HG02870 (cell line): ENCODE measurements around the gene UCHL5.

Source experiments
- ATAC-seq: cut with Tn5 transposase; IDR thresholded peaks from one replicate; pipeline ENCODE4 v1.9.1; 2021; ENCODE audit warnings: mild to moderate bottlenecking, moderate library complexity; ENCODE audit not compliant: unreplicated experiment

The UCHL5 gene

GRCh38 chr1:193059282-193060114 is at the start of gene UCHL5, which contains the start of gene RO60:
Gene UCHL5, minus strand, starts transcription at chr1:193059360. Its CDS starts 100 bp downstream, at chr1:193059260.
Gene RO60, plus strand, starts transcription at chr1:193059612. Its CDS starts 9,443 bp downstream, at chr1:193069055.
- ATAC-seq: peak; percentile 90

GRCh38 chr1:193108471-193108870 is 49.3 kb upstream of the UCHL5 start:
- no peak for ATAC-seq

- ATAC-seq: no peak
These were observed 46.6 kb upstream of the UCHL5 start for GRCh38 chr1:193105821-193106177.

- ATAC-seq: peak; percentile 86
These were observed 46.0 kb upstream of the UCHL5 start, which contains the start of gene GLRX2 for GRCh38 chr1:193104907-193105820. Gene GLRX2, minus strand, starts transcription at chr1:193105414. Its CDS starts 32 bp downstream, at chr1:193105382.

GRCh38 chr1:193104502-193104906 is 45.3 kb upstream of the UCHL5 start:
- ATAC-seq: peak; percentile 34

- ATAC-seq: no peak
These were observed 44.8 kb upstream of the UCHL5 start for GRCh38 chr1:193103759-193104501.

- ATAC-seq: no peak
These were observed 43.5 kb upstream of the UCHL5 start for GRCh38 chr1:193102662-193103061.

- ATAC-seq: no peak
These were observed 35.0 kb upstream of the UCHL5 start for GRCh38 chr1:193094112-193094511.

GRCh38 chr1:193090865-193091264 is 31.7 kb upstream of the UCHL5 start:
- ATAC-seq: no peak

GRCh38 chr1:193087893-193088292 is 28.7 kb upstream of the UCHL5 start:
- no peak for ATAC-seq

GRCh38 chr1:193086342-193086741 is 27.2 kb upstream of the UCHL5 start:
- no peak for ATAC-seq

- no peak for ATAC-seq
These were observed 26.1 kb upstream of the UCHL5 start for GRCh38 chr1:193085263-193085662.

GRCh38 chr1:193083365-193084088 is 24.4 kb upstream of the UCHL5 start:
- peak; percentile 98 for ATAC-seq

- ATAC-seq: no peak
These were observed 20.0 kb upstream of the UCHL5 start for GRCh38 chr1:193079187-193079586.

- ATAC-seq: no peak
These were observed 18.8 kb upstream of the UCHL5 start for GRCh38 chr1:193077991-193078390.

- peak; percentile 50 for ATAC-seq
These were observed 11.8 kb upstream of the UCHL5 start for GRCh38 chr1:193070942-193071341.

- ATAC-seq: peak; percentile 47
These were observed 11.2 kb upstream of the UCHL5 start for GRCh38 chr1:193070386-193070753.

GRCh38 chr1:193069748-193070385 is 10.7 kb upstream of the UCHL5 start:
- ATAC-seq: no peak

- ATAC-seq: no peak
These were observed 8.9 kb upstream of the UCHL5 start for GRCh38 chr1:193068013-193068412.

GRCh38 chr1:193066606-193067005 is 7.4 kb upstream of the UCHL5 start:
- ATAC-seq: no peak
